Esophagus squamous epithelium (tissue), 5 donors: ENCODE results near the gene EXOSC6. TPM values are rescaled to one million over a fixed set of nuclear protein-coding genes. Genes with fewer than 3 reads are reported as not detected.
"Not testable (repeated sequence)": the region's sequence is repeated elsewhere in the genome, so short reads cannot be mapped to it uniquely, and the experiment has no call there.

ENCODE experiments used
- DNase-seq: peaks from one replicate; lab custom pipeline; 2025; lab: John Stamatoyannopoulos, UW
- H3K27ac ChIP-seq, 4 donors: fragments of 200-600 bp; sonication (generic); one replicate each; pipeline ENCODE4 v1.5.1; 2016 to 2019; ENCODE audit warnings: mild to moderate bottlenecking in 1 of 4
- H3K27me3 ChIP-seq, 4 donors: fragments of 200-600 bp; sonication (generic); 1 replicate in 3 of 4; 2 replicates in 1 of 4; pipeline versions ENCODE4 v1.5.1 to v1.6.0; 2017 to 2021; ENCODE audit warnings: antibody characterized with exemption in 1 of 4
- H3K36me3 ChIP-seq, 3 donors: fragments of 200-600 bp; sonication (generic); one replicate each; pipeline ENCODE4 v1.5.1; 2016 to 2019
- H3K4me1 ChIP-seq, 3 donors: fragments of 200-600 bp; sonication (generic); one replicate each; pipeline ENCODE4 v1.5.1; 2017 to 2019
- H3K4me3 ChIP-seq, 4 donors: fragments of 200-600 bp; sonication (generic); 1 replicate in 3 of 4; 2 replicates in 1 of 4; pipeline ENCODE4 v1.5.1; 2016 to 2019; ENCODE audit warnings: mild to moderate bottlenecking in 2 of 4, moderate library complexity in 1 of 4
- H3K9me3 ChIP-seq, 3 donors: fragments of 200-600 bp; sonication (generic); one replicate each; pipeline ENCODE4 v1.5.1; 2016 to 2019
- CTCF ChIP-seq, 6 experiments: fragments of 450-650 bp in 4 of 6; fragments of 200-600 bp in 2 of 6; sonication (generic) in 2 of 6; IDR thresholded peaks; one replicate each; pipeline ENCODE4 v1.5.1; 2016 to 2019; ENCODE audit warnings: antibody characterized with exemption in 6 of 6, mild to moderate bottlenecking in 4 of 6, moderate library complexity in 4 of 6
- POLR2A ChIP-seq, 4 donors: fragments of 450-650 bp; IDR thresholded peaks; one replicate each; pipeline ENCODE4 v1.6.1; 2017; ENCODE audit warnings: antibody characterized with exemption in 4 of 4, mild to moderate bottlenecking in 4 of 4, moderate library complexity in 3 of 4
- WGBS, 2 donors: methylation state at CpG; one replicate each; pipeline ENCODE4 v1.1.5; 2018; 5-methylcytosine and 5-hydroxymethylcytosine counted together
- intact Hi-C: fragments of 100-400 bp; cut with DNase I; formaldehyde crosslinking; loops from one replicate; pipeline ENCODE4 v1.15.0; 2022
- total RNA-seq, 4 donors: library from RNA; depleted of rRNA; stranded (reverse); fragments of >200 nt; gene quantifications; one replicate each; pipeline ENCODE4 v1.1.0, GENCODE V29; 2016
- donor health status: DM: yes; HTN: yes; CAD: no.

Gene EXOSC6
- total RNA-seq, 4 donors from 2014 or later: 11.4 to 26.1 (median 16.3) TPM

GRCh38 chr16:70253291-70254106 is 1.8 kb upstream of the EXOSC6 start:
- TF ChIP-seq CTCF (IDR thresholded peaks at IDR 0.05) (peak in 5 of 6 experiments; percentile 27 to 59 (median 41)), POLR2A (IDR thresholded peaks at IDR 0.05) (no peak)
- intact Hi-C loops: no loop called here
- H3K4me1 ChIP-seq: peaks cover 14 to 30% (median 16%) of the 10 kb centered on the region in 3 donors
- H3K9me3 ChIP-seq: no peaks in the 10 kb centered on the region
- H3K36me3 ChIP-seq: peaks cover 22 to 78% (median 40%) of the 10 kb centered on the region in 3 donors
- no peak overlapping the region for H3K4me3 ChIP-seq
- no peak overlapping the region for H3K27ac ChIP-seq
- DNase-seq: no peak
- H3K27me3 ChIP-seq: no peaks in the 10 kb centered on the region
- 60 to 61% methylated on average over 1 to 5 of the region's 16 CpGs for WGBS, 2 donors

- TF ChIP-seq POLR2A (IDR thresholded peaks at IDR 0.05) (no peak), CTCF (IDR thresholded peaks at IDR 0.05) (peak in 2 of 6 experiments; percentile 15 to 23)
- intact Hi-C loops: no loop called here
- Histone ChIP-seq H3K27ac (peak overlapping the region in 1 of 4 donors; percentile 95), H3K4me3 (no peak overlapping the region), H3K36me3 (peaks cover 17 to 72% (median 30%) of the 10 kb centered on the region in 3 donors), H3K9me3 (no peaks in the 10 kb centered on the region), H3K4me1 (peaks cover 14 to 39% (median 16%) of the 10 kb centered on the region in 3 donors), H3K27me3 (no peaks in the 10 kb centered on the region)
- whole genome bisulfite sequencing, 2 donors: 74 to 86% methylated on average over 17 to 21 of the region's 21 CpGs
- DNase-seq: no peak
Observed at GRCh38 chr16:70252355-70252988, 732 bp upstream of the EXOSC6 start.

GRCh38 chr16:70250748-70251628 is 752 bp downstream of the EXOSC6 start:
- TF ChIP-seq POLR2A (IDR thresholded peaks at IDR 0.05) (no peak), CTCF (IDR thresholded peaks at IDR 0.05) (peak in 1 of 6 experiments; percentile 12)
- no peaks in the 10 kb centered on the region for H3K27me3 ChIP-seq
- H3K27ac ChIP-seq: peak overlapping the region; percentile 81 to 95 (median 92)
- no peaks in the 10 kb centered on the region for H3K9me3 ChIP-seq
- H3K4me3 ChIP-seq: peak overlapping the region; percentile 60 to 98 (median 80)
- DNase-seq: no peak
- intact Hi-C loops: no loop called here
- 31 to 33% methylated on average over 1 of the region's 92 CpGs for WGBS, 2 donors
- H3K4me1 ChIP-seq: peaks cover 14 to 48% (median 16%) of the 10 kb centered on the region in 3 donors
- H3K36me3 ChIP-seq: peaks cover 10 to 57% (median 21%) of the 10 kb centered on the region in 3 donors

- WGBS, 2 donors: 71 to 80% methylated on average over 4 of the region's 4 CpGs
- Histone ChIP-seq H3K36me3 (peaks cover 2 to 44% (median 10%) of the 10 kb centered on the region in 3 donors), H3K4me3 (peak overlapping the region in 1 of 4 donors; percentile 81), H3K4me1 (peaks cover 14 to 48% (median 16%) of the 10 kb centered on the region in 3 donors)
- H3K9me3 ChIP-seq, DNase-seq, H3K27me3 ChIP-seq, H3K27ac ChIP-seq, intact Hi-C loops: not testable (repeated sequence)
Observed at GRCh38 chr16:70249697-70250096, 2.0 kb downstream of the EXOSC6 start.

GRCh38 chr16:70238773-70239172 is 13.0 kb downstream of the EXOSC6 start:
- H3K27me3 ChIP-seq, H3K27ac ChIP-seq, H3K9me3 ChIP-seq, DNase-seq, intact Hi-C loops, H3K4me3 ChIP-seq, H3K4me1 ChIP-seq: not testable (repeated sequence)
- peaks cover 0 to 76% (median 0%) of the 10 kb centered on the region in 3 donors for H3K36me3 ChIP-seq

GRCh38 chr16:70231831-70232230 is 19.9 kb downstream of the EXOSC6 start:
- H3K9me3 ChIP-seq, H3K27me3 ChIP-seq, H3K4me3 ChIP-seq, intact Hi-C loops, DNase-seq, H3K4me1 ChIP-seq, H3K27ac ChIP-seq: not testable (repeated sequence)
- WGBS, 2 donors: 82 to 89% methylated on average over 3 of the region's 3 CpGs
- H3K36me3 ChIP-seq: peaks cover 0 to 92% (median 0%) of the 10 kb centered on the region in 3 donors

- intact Hi-C loops, H3K9me3 ChIP-seq, DNase-seq, H3K4me3 ChIP-seq, H3K4me1 ChIP-seq, H3K27me3 ChIP-seq, H3K27ac ChIP-seq: not testable (repeated sequence)
- H3K36me3 ChIP-seq: peaks cover 0 to 81% (median 4%) of the 10 kb centered on the region in 3 donors
Observed at GRCh38 chr16:70226024-70226423, 25.7 kb downstream of the EXOSC6 start.

GRCh38 chr16:70225430-70225829 is 26.3 kb downstream of the EXOSC6 start:
- H3K4me3 ChIP-seq, H3K27me3 ChIP-seq, H3K27ac ChIP-seq, H3K4me1 ChIP-seq, intact Hi-C loops, H3K9me3 ChIP-seq, DNase-seq: not testable (repeated sequence)
- 89 to 92% methylated on average over 4 of the region's 4 CpGs for WGBS, 2 donors
- H3K36me3 ChIP-seq: peaks cover 0 to 80% (median 4%) of the 10 kb centered on the region in 3 donors

- H3K27ac ChIP-seq, H3K27me3 ChIP-seq, H3K4me3 ChIP-seq, intact Hi-C loops, H3K4me1 ChIP-seq, H3K9me3 ChIP-seq, DNase-seq: not testable (repeated sequence)
- peaks cover 0 to 80% (median 4%) of the 10 kb centered on the region in 3 donors for H3K36me3 ChIP-seq
- no CpG with 5 or more reads among the region's 24 CpGs for WGBS, 2 donors
Observed at GRCh38 chr16:70224645-70225044, 27.1 kb downstream of the EXOSC6 start.
